Duodenal mucosa (tissue), 2 donors: ENCODE data around the gene TAF7.
A peak's percentile ranks its signal among the peaks of the same experiment; 100 is the strongest.
"Not testable (repeated sequence)": the region's sequence is repeated elsewhere in the genome, so short reads cannot be mapped to it uniquely, and the experiment has no call there.

Source experiments
- H3K27ac ChIP-seq: one replicate; pipeline ENCODE4 v1.7.0; 2013; ENCODE audit warnings: low read depth, low read length
- H3K27me3 ChIP-seq, 2 donors: one replicate each; pipeline ENCODE4 v1.7.0; 2013; ENCODE audit warnings: low read length in 2 of 2, control low read depth in 1 of 2; ENCODE audit not compliant: insufficient read depth in 2 of 2, control insufficient read depth in 1 of 2
- H3K36me3 ChIP-seq, 2 donors: one replicate each; pipeline ENCODE4 v1.7.0; 2013; ENCODE audit warnings: low read length in 2 of 2, control low read depth in 1 of 2; ENCODE audit not compliant: insufficient read depth in 2 of 2, control insufficient read depth in 1 of 2
- H3K4me1 ChIP-seq, 2 donors: one replicate each; pipeline ENCODE4 v1.7.0; 2013; ENCODE audit warnings: low read length in 2 of 2, control low read depth in 1 of 2; ENCODE audit not compliant: insufficient read depth in 2 of 2, control insufficient read depth in 1 of 2
- H3K4me3 ChIP-seq, 2 donors: one replicate each; pipeline ENCODE4 v1.7.0; 2013; ENCODE audit warnings: low read length in 2 of 2, low read depth in 1 of 2
- H3K9ac ChIP-seq, 2 donors: one replicate each; pipeline ENCODE4 v1.7.0; 2013; ENCODE audit warnings: low read length in 2 of 2, low read depth in 1 of 2
- H3K9me3 ChIP-seq, 2 donors: one replicate each; pipeline ENCODE4 v1.7.0; 2013; ENCODE audit warnings: low read length in 2 of 2, control low read depth in 1 of 2; ENCODE audit not compliant: control insufficient read depth in 1 of 2

The TAF7 gene

DNA sequence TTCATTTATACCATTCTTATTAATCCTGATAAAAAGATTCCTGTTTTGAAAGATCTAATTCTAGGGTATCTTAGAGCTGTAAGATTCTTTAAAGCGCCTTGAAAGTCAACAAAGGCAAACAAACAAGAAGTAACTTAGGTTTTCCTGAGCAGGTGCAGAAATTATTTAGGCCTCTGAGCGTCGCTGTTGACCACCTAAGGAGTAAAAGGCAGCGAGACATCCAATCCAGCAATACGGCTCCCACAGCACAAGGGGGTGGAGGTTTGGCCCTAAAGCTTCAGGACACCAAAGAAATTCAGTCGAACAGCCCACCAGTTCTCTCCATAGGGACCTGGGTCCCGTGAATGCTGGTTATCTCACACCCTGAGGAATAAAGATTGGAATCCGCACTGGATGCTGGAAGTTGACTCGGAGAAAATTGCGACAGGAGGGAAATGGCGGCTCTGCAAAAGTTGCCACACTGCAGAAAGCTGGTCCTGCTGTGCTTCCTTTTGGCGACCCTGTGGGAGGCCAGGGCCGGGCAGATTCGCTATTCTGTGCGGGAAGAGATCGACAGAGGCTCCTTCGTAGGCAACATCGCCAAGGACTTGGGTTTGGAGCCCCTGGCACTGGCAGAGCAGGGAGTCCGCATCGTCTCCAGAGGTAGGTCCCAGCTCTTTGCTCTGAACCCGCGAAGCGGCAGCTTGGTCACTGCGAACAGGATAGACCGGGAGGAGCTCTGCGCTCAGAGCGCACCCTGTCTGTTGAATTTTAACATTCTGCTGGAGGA lies 18.1 kb upstream of the TAF7 start, which contains the start of gene PCDHGA2:
PCDHGA2 (plus strand) TSS at position 223 of the 769 bp plus-strand sequence.
- H3K27ac ChIP-seq, result no peak within 1 kb of the TSS
- H3K4me3 ChIP-seq, result peak within 1 kb of the TSS in 1 of 2 donors; percentile 30
- H3K27me3 ChIP-seq, result no peaks in the 10 kb centered on the region
- H3K9me3 ChIP-seq, result peaks cover 32 to 39% of the 10 kb centered on the region in 2 donors
- H3K4me1 ChIP-seq, result no peaks in the 10 kb centered on the region
- no peaks in the 10 kb centered on the region for H3K36me3 ChIP-seq
- no peak within 1 kb of the TSS for H3K9ac ChIP-seq

DNA sequence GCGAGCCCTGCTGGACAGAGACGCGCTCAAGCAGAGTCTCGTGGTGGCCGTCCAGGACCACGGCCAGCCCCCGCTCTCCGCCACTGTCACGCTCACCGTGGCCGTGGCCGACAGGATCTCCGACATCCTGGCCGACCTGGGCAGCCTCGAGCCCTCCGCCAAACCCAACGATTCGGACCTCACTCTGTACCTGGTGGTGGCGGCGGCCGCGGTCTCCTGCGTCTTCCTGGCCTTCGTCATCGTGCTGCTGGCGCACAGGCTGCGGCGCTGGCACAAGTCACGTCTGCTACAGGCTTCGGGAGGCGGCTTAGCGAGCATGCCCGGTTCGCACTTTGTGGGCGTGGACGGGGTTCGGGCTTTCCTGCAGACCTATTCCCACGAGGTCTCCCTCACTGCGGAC lies 12.0 kb upstream of the TAF7 start:
- H3K27me3 ChIP-seq, H3K9ac ChIP-seq, H3K4me3 ChIP-seq, H3K27ac ChIP-seq, H3K4me1 ChIP-seq, H3K36me3 ChIP-seq: not testable (repeated sequence)
- peaks cover 17 to 23% of the 10 kb centered on the region in 2 donors for H3K9me3 ChIP-seq

DNA sequence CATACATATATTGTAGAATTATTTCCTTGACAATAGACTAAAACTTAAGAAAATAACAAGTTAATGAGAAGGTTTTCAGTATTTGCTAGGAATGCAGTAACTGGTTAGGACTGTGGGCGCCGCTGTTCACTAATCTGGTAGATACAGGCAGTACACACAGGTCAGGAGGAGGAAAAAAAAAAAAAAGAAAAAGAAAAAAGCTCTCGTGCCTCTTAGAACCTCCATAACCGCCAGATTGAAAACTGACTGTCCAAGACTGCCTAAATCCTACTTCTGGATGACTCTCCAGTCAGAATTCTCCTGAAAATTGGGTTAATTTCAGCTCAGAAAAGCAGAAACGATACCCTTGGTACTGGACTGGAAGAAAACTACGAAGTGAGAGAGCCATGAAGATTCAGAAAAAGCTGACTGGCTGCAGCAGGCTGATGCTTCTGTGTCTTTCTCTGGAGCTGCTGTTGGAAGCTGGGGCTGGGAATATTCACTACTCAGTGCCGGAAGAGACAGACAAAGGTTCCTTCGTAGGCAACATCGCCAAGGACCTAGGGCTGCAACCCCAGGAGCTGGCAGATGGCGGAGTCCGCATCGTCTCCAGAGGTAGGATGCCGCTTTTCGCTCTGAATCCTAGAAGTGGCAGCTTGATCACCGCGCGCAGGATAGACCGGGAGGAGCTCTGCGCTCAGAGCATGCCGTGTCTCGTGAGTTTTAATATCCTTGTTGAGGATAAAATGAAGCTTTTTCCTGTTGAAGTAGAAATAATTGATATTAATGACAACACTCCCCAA lies 9.9 kb upstream of the TAF7 start, which contains the start of gene PCDHGA1:
PCDHGA1 (plus strand) TSS at position 216 of the 782 bp plus-strand sequence.
- Histone ChIP-seq H3K27me3 (no peaks in the 10 kb centered on the region), H3K27ac (no peak within 1 kb of the TSS), H3K9me3 (peaks cover 17 to 22% of the 10 kb centered on the region in 2 donors), H3K36me3 (no peaks in the 10 kb centered on the region), H3K4me1 (no peaks in the 10 kb centered on the region), H3K4me3 (no peak within 1 kb of the TSS), H3K9ac (no peak within 1 kb of the TSS)

DNA sequence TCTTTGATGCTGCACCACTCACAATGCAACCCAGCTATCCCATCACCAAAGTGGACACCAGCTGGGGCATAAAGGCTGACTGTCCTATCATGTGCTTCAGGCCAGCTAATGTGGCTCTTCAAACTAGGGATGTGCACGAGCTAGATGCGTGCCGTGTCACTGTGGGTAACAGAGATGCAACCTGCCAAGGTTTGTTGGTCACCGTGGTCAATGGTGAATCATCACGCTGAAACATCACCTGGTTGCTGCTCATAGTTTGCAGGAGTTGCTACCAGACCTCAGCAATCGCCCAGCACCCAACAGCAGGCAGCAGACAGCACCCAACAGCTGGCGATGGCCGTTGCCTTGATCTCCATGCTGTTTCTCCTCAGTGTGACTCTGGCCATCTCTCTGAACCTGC lies 7.6 kb upstream of the TAF7 start:
- peaks cover 17 to 29% of the 10 kb centered on the region in 2 donors for H3K9me3 ChIP-seq
- H3K4me3 ChIP-seq, result no peak overlapping the region
- H3K4me1 ChIP-seq, result no peaks in the 10 kb centered on the region

DNA sequence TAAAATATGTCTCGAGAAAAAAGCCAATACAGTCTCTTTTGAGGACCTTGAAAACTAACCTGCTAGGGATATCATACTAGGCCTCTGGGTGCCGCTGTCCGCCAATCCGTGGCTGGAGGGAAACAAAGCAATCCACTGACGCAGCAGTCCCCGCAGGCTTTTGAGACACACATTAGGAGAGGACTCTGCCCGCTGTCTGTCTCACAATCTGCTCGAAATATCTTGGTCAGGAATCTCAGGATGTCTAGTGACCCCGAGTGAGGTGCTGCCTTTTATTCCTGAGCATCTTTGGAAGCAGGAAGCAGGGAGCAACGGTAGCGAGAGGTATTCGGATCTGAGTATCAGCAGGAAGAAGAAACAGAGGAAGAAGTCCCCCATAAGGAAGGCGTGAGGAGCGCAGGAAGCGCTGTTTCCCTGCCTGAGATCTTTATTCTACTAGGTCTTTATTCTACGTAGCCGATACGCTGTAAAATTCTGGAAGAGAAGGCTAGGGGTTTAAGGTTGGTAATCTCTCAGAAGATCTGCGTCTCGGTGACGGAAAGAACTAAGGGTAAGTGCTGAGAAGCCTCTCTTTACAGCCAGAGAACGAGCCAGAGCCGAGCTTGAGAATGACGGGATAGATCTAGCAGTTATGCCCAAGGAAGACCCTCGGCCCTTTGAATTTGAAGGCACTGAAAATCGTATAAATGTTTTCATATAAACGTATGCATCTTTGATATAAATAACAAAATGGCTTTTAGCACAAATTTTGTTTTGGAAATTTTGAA lies 5.7 kb upstream of the TAF7 start:
- no peaks in the 10 kb centered on the region for H3K27me3 ChIP-seq
- peak overlapping the region; percentile 19 to 55 for H3K9ac ChIP-seq
- H3K27ac ChIP-seq, result no peak overlapping the region
- no peaks in the 10 kb centered on the region for H3K4me1 ChIP-seq
- peak overlapping the region; percentile 61 to 62 for H3K4me3 ChIP-seq
- no peaks in the 10 kb centered on the region for H3K36me3 ChIP-seq
- H3K9me3 ChIP-seq, result peaks cover 25 to 40% of the 10 kb centered on the region in 2 donors

More for the DNA sequence above, 7.6 kb upstream of the TAF7 start:
- Histone ChIP-seq H3K27me3 (no peaks in the 10 kb centered on the region), H3K36me3 (no peaks in the 10 kb centered on the region), H3K9ac (no peak overlapping the region), H3K27ac (no peak overlapping the region)

DNA sequence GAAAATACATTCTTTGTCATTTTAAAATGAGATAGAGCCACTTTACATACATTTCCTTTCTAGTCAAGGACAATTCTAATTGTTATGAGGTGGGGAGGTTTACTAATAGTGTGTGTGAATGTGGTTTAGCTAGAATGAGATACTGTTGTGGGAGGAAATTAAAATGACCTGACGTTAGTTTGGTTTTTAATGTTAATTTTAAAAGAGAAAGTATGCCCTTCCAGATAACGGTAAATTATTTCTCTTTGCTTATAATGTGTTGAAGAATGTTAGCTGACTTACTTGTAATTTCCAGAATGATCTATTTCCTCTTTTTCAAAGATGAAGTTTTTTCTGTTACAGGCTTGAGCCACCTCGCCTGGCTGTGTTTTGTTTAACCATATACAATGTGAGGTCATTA lies 1.7 kb upstream of the TAF7 start:
- peaks cover 38 to 53% of the 10 kb centered on the region in 2 donors for H3K9me3 ChIP-seq
- peaks cover 19 to 22% of the 10 kb centered on the region in 2 donors for H3K36me3 ChIP-seq

DNA sequence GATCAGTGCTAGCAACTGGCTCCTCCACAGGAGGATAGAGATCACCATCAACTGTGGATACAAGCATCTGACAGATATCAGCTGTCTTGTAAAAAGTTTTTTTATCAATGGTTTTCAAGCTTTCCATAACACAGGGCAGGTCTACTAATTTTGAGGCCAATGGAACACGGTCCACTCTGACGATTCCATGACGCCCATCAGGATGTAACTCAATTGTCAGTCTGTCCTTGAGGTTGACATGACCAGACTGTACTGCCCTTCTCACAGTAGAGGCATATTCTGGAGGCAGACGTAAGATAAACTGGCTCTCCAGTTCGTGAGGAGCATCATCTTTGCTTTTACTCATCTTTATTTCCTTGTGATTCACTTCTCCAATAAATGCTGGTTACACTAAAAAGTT lies 885 bp downstream of the TAF7 start:
- Histone ChIP-seq H3K4me3 (peak overlapping the region; percentile 85 to 90), H3K9me3 (peaks cover 59 to 64% of the 10 kb centered on the region in 2 donors), H3K27ac (no peak overlapping the region), H3K4me1 (peaks cover 0 to 4% of the 10 kb centered on the region in 2 donors), H3K36me3 (peaks cover 25 to 28% of the 10 kb centered on the region in 2 donors), H3K27me3 (no peaks in the 10 kb centered on the region), H3K9ac (no peak overlapping the region)

More for the DNA sequence above, 1.7 kb upstream of the TAF7 start:
- peaks cover 0 to 4% of the 10 kb centered on the region in 2 donors for H3K4me1 ChIP-seq
- H3K27me3 ChIP-seq, result no peaks in the 10 kb centered on the region
- no peak overlapping the region for H3K4me3 ChIP-seq
- no peak overlapping the region for H3K27ac ChIP-seq
- H3K9ac ChIP-seq, result no peak overlapping the region

DNA sequence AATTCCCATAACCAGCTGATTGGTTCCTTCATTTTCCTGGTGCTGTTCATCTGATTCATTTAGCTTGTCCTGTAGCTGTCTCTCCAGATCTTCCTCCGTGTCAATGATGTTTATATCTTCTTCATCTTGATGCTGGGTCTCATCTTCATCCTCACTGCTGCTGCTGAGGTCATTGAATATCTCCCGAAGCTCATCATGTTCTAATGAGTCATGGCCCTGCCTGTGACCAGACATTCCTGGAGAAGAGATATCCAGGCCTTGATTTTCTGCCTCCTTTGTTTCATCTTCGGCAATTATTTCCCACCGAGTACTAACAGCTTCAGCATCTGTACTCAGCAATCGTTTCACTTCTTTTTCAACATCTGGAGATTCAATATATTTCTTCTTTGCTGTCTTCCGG lies 1.4 kb downstream of the TAF7 start:
- peaks cover 57 to 66% of the 10 kb centered on the region in 2 donors for H3K9me3 ChIP-seq
- peaks cover 25 to 28% of the 10 kb centered on the region in 2 donors for H3K36me3 ChIP-seq
- H3K9ac ChIP-seq, result no peak overlapping the region
- peaks cover 0 to 4% of the 10 kb centered on the region in 2 donors for H3K4me1 ChIP-seq
- H3K27ac ChIP-seq, result no peak overlapping the region
- no peaks in the 10 kb centered on the region for H3K27me3 ChIP-seq
- H3K4me3 ChIP-seq, result peak overlapping the region; percentile 85 to 90

DNA sequence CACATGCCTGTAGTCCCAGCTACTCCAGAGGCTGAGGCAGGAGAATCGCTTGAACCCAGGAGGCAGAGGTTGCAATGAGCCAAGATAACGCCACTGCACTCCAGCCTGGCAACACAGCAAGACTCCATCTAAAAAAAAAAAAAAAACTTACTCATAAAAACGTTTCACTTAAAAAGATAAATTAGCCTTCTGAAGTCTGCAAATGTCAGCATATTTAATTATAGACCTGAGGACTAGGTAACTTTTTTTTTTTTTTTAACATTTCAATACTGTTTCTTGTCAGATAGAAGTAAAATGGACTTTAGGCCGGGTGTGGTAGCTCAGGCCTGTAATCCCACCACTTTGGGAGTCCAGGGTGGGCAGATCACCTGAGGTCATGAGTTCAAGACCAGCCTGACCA lies 3.6 kb downstream of the TAF7 start:
- not testable (repeated sequence) for H3K4me1 ChIP-seq, H3K9ac ChIP-seq, H3K4me3 ChIP-seq, H3K27me3 ChIP-seq, H3K27ac ChIP-seq
- peaks cover 71 to 79% of the 10 kb centered on the region in 2 donors for H3K9me3 ChIP-seq
- peaks cover 25 to 28% of the 10 kb centered on the region in 2 donors for H3K36me3 ChIP-seq
